HCT116 (cell line): ENCODE data around the gene ZBED3. TPM values are rescaled to one million over a fixed set of nuclear protein-coding genes. Genes with fewer than 3 reads are reported as not detected.

Experiments used
- ATAC-seq: fragments of 200-7000 bp; cut with Tn5 transposase; 2 replicates; pipeline ENCODE4 v1.9.1; 2020; ENCODE audit warnings: mild to moderate bottlenecking, moderate library complexity
- BruUV-seq: library from RNA; stranded (reverse); fragments of 400-500 nt; replicated peaks from 2 replicates; lab custom pipeline; 2021; lab: Mats Ljungman, UMichigan
- CTCF ChIA-PET: fragments of 300-600 bp; sonication (Branson Sonifier 250); formaldehyde crosslinking; loops from one replicate; lab custom pipeline; 2021; ENCODE audit warnings: antibody characterized with exemption; lab: Charles Lee
- POLR2A ChIA-PET: fragments of 300-600, 350-600 bp; sonication (Branson Sonifier 250); formaldehyde crosslinking; loops from one replicate; lab custom pipeline; 2021; ENCODE audit warnings: antibody characterized with exemption; lab: Charles Lee
- RAD21 ChIA-PET, 2 experiments: fragments of 300-600 bp; sonication (Branson Sonifier 250); formaldehyde crosslinking; loops; one replicate each; lab custom pipeline; 2023; ENCODE audit warnings: low total read pairs in 2 of 2; ENCODE audit not compliant: uncharacterized antibody in 2 of 2, unreplicated experiment in 2 of 2, low non-redundant PET in 1 of 2; lab: Charles Lee
- DNase-seq: peaks from one replicate; pipeline ENCODE4 v3.0.0-alpha.2; 2010; ENCODE audit warnings: low read depth, low spot score
- H2AFZ ChIP-seq: fragments of 200-600 bp; shearing (Covaris generic), sonication (generic); 2 replicates; pipeline ENCODE4 v1.6.1; 2017; ENCODE audit warnings: low read depth, mixed run types, mixed read lengths, antibody characterized with exemption, low read length; ENCODE audit not compliant: poor library complexity, severe bottlenecking
- H3K27ac ChIP-seq: 2 replicates; pipeline ENCODE4 v1.5.1; 2012; ENCODE audit warnings: low read depth, low read length
- H3K27me3 ChIP-seq: fragments of 200-600 bp; sonication (generic); 2 replicates; pipeline ENCODE4 v1.6.1; 2016; ENCODE audit warnings: mixed run types, low read length, mixed read lengths; ENCODE audit not compliant: insufficient read depth
- H3K36me3 ChIP-seq, 2 experiments: fragments of 200-500 bp in 1 of 2; fragments of 200-600 bp in 1 of 2; sonication (Bioruptor generic) in 1 of 2; sonication (generic) in 1 of 2; 2 replicates each; pipeline versions ENCODE4 v1.5.1 to v1.6.1; 2014 to 2016; ENCODE audit warnings: low read length in 2 of 2, inconsistent platforms in 1 of 2, mixed read lengths in 1 of 2, mixed run types in 1 of 2; ENCODE audit not compliant: insufficient read depth in 2 of 2, control insufficient read depth in 1 of 2
- H3K4me1 ChIP-seq, 2 experiments: fragments of 200-600 bp in 1 of 2; sonication (generic) in 1 of 2; 2 replicates each; pipeline versions ENCODE4 v1.5.1 to v1.6.1; 2012 to 2017; ENCODE audit warnings: low read length in 2 of 2, inconsistent platforms in 1 of 2, mild to moderate bottlenecking in 1 of 2, mixed read lengths in 1 of 2, mixed run types in 1 of 2, moderate library complexity in 1 of 2; ENCODE audit not compliant: insufficient read depth in 2 of 2, control insufficient read depth in 1 of 2
- H3K4me2 ChIP-seq: fragments of 200-600 bp; sonication (generic); 2 replicates; pipeline ENCODE4 v1.6.1; 2017; ENCODE audit warnings: mixed run types, low read length, mixed read lengths
- H3K4me3 ChIP-seq, 2 experiments: fragments of 200-600 bp in 1 of 2; sonication (generic) in 1 of 2; replicated peaks in 1 of 2; 2 replicates each; pipeline ENCODE4 v1.5.1; 2011 to 2016; ENCODE audit warnings: low read length in 2 of 2, control low read depth in 1 of 2, low read depth in 1 of 2, mild to moderate bottlenecking in 1 of 2, mixed read lengths in 1 of 2, mixed run types in 1 of 2
- H3K79me2 ChIP-seq: fragments of 200-600 bp; sonication (generic); 2 replicates; pipeline ENCODE4 v1.6.1; 2017; ENCODE audit warnings: mild to moderate bottlenecking, mixed run types, low read length, moderate library complexity, mixed read lengths; ENCODE audit not compliant: insufficient read depth
- H3K9ac ChIP-seq: fragments of 200-600 bp; sonication (generic); 2 replicates; pipeline ENCODE4 v1.6.1; 2016; ENCODE audit warnings: low read length, mixed read lengths
- H3K9me2 ChIP-seq: fragments of 200-600 bp; sonication (generic), shearing (Covaris generic); 2 replicates; pipeline ENCODE4 v1.6.1; 2017; ENCODE audit warnings: mixed run types, mild to moderate bottlenecking, moderate library complexity; ENCODE audit not compliant: insufficient read depth
- H3K9me3 ChIP-seq, 2 experiments: fragments of 200-500 bp in 1 of 2; fragments of 200-600 bp in 1 of 2; sonication (Bioruptor generic) in 1 of 2; sonication (generic) in 1 of 2; 2 replicates each; pipeline ENCODE4 v1.6.1; 2014 to 2017; ENCODE audit warnings: low read length in 2 of 2, mixed read lengths in 2 of 2, inconsistent platforms in 1 of 2, low read depth in 1 of 2, mild to moderate bottlenecking in 1 of 2, mixed run types in 1 of 2, moderate library complexity in 1 of 2; ENCODE audit not compliant: control insufficient read depth in 1 of 2, insufficient read depth in 1 of 2
- H4K20me1 ChIP-seq: fragments of 200-600 bp; sonication (generic), shearing (Covaris generic); 2 replicates; pipeline ENCODE4 v1.6.1; 2017; ENCODE audit warnings: mixed run types, mild to moderate bottlenecking, moderate library complexity; ENCODE audit not compliant: insufficient read depth
- CBX3 ChIP-seq: IDR thresholded peaks from 2 replicates; pipeline ENCODE4 v1.6.1; 2012; ENCODE audit warnings: low read depth
- CEBPB ChIP-seq: IDR thresholded peaks from 2 replicates; pipeline ENCODE4 v1.6.1; 2012; ENCODE audit warnings: low read depth
- EGR1 ChIP-seq: IDR thresholded peaks from 2 replicates; pipeline ENCODE4 v1.6.1; 2012; ENCODE audit warnings: low read depth
- EZH2phosphoT487 ChIP-seq: fragments of 200-600 bp; IDR thresholded peaks from 2 replicates; pipeline ENCODE4 v1.6.1; 2018; ENCODE audit warnings: antibody characterized with exemption, borderline replicate concordance
- FOSL1 ChIP-seq: IDR thresholded peaks from 2 replicates; pipeline ENCODE4 v1.6.1; 2012; ENCODE audit warnings: low read depth
- JUND ChIP-seq: IDR thresholded peaks from 2 replicates; pipeline ENCODE4 v1.6.1; 2012
- POLR2A ChIP-seq: IDR thresholded peaks from 2 replicates; pipeline ENCODE4 v1.7.0; 2011; ENCODE audit warnings: borderline replicate concordance; ENCODE audit not compliant: insufficient read depth, insufficient read length; ENCODE audit errors: extremely low read depth
- RAD21 ChIP-seq: IDR thresholded peaks from 2 replicates; pipeline ENCODE4 v1.6.1; 2012; ENCODE audit warnings: low read depth, mild to moderate bottlenecking
- SIN3A ChIP-seq: IDR thresholded peaks from 2 replicates; pipeline ENCODE4 v1.6.1; 2012; ENCODE audit warnings: low read depth
- SP1 ChIP-seq: IDR thresholded peaks from 2 replicates; pipeline ENCODE4 v1.6.1; 2012; ENCODE audit warnings: low read depth
- SRF ChIP-seq: IDR thresholded peaks from 2 replicates; pipeline ENCODE4 v1.6.1; 2012; ENCODE audit warnings: low read depth
- TCF7L2 ChIP-seq: IDR thresholded peaks from 2 replicates; pipeline ENCODE4 v1.7.0; 2011; ENCODE audit warnings: borderline replicate concordance, inconsistent platforms; ENCODE audit not compliant: insufficient read depth, insufficient read length; ENCODE audit errors: extremely low read depth
- YY1 ChIP-seq: IDR thresholded peaks from 2 replicates; pipeline ENCODE4 v1.6.1; 2011; ENCODE audit warnings: low read length, low read depth, moderate library complexity, mild to moderate bottlenecking; ENCODE audit not compliant: insufficient replicate concordance; ENCODE audit errors: extremely low read depth
- ZFX ChIP-seq: fragments of 450-650 bp; IDR thresholded peaks from 2 replicates; pipeline ENCODE4 v1.6.1; 2017
- ZNF274 ChIP-seq: fragments of 200-500 bp; sonication (Bioruptor generic); IDR thresholded peaks from 2 replicates; pipeline ENCODE4 v1.6.1; 2014; ENCODE audit warnings: mild to moderate bottlenecking, low read depth, low read length, inconsistent platforms
- intact Hi-C: fragments of 100-400 bp; cut with micrococcal nuclease; formaldehyde crosslinking; loops from 2 replicates; pipeline ENCODE4 v1.10.0; 2022
- total RNA-seq: library from RNA; stranded (reverse); gene quantifications from one replicate; pipeline ENCODE4 v1.2.1, GENCODE V29; 2021; ENCODE audit not compliant: unreplicated experiment
- TF ChIP-seq, protein P1 (sequence below): IDR thresholded peaks from 2 replicates; pipeline ENCODE4 v1.6.1; 2012; ENCODE audit warnings: low read depth
- TF ChIP-seq, protein P2 (sequence below): IDR thresholded peaks from 2 replicates; pipeline ENCODE4 v1.6.1; 2011; ENCODE audit warnings: mild to moderate bottlenecking, low read length, moderate library complexity; ENCODE audit not compliant: insufficient replicate concordance; ENCODE audit errors: extremely low read depth
- TF ChIP-seq, protein P3 (sequence below): IDR thresholded peaks from 2 replicates; pipeline ENCODE4 v1.6.1; 2012
- TF ChIP-seq, protein P4 (sequence below): IDR thresholded peaks from 2 replicates; pipeline ENCODE4 v1.6.1; 2012

The ZBED3 gene
- total RNA-seq, 1 experiment from 2014 or later, result 12.7 TPM

DNA sequence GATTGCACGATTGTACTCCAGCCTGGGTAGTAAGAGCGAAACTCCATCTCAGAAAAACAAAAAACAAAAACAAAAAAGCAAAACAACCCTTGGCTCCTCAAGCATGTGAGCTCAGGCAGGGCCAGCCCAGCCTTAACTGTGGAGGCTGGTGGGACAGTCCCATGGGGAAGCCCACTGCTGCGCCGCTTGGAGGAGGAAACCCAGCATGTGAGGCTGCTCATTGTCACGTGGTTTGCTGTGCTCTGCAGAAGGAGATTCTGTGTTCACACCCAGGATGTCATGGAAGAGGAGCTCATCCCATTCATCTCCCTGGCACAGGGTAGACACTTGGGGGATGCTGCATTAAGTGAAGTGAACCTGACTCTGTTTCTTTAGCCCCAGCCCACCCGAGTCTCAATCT lies 4.0 kb downstream of the ZBED3 start:
- Histone ChIP-seq H4K20me1 (no peaks in the 10 kb centered on the region), H3K27me3 (no peaks in the 10 kb centered on the region), H3K9me3 (no peaks in the 10 kb centered on the region), H3K9me2 (no peaks in the 10 kb centered on the region), H3K4me1 (peaks cover 6 to 16% of the 10 kb centered on the region in 2 experiments; a peak in 2 of 4 replicates), H2AFZ (no peak overlapping the region), H3K9ac (no peak overlapping the region), H3K27ac (no peak overlapping the region), H3K4me3 (no peak overlapping the region), H3K79me2 (peaks cover 8% of the 10 kb centered on the region; the same call in 1 of the 2 replicates), H3K4me2 (no peak overlapping the region), H3K36me3 (no peaks in the 10 kb centered on the region)
- intact Hi-C loops, result no loop called here
- TF ChIP-seq FOSL1 (no peak), CBX3 (no peak), POLR2A (no peak), EZH2phosphoT487 (no peak), SP1 (no peak), ZNF274 (no peak), SIN3A (no peak), ZFX (no peak), EGR1 (no peak), TCF7L2 (no peak), YY1 (no peak), JUND (no peak), SRF (no peak), RAD21 (no peak), CEBPB (no peak)
- TF ChIP-seq, protein P1, sequence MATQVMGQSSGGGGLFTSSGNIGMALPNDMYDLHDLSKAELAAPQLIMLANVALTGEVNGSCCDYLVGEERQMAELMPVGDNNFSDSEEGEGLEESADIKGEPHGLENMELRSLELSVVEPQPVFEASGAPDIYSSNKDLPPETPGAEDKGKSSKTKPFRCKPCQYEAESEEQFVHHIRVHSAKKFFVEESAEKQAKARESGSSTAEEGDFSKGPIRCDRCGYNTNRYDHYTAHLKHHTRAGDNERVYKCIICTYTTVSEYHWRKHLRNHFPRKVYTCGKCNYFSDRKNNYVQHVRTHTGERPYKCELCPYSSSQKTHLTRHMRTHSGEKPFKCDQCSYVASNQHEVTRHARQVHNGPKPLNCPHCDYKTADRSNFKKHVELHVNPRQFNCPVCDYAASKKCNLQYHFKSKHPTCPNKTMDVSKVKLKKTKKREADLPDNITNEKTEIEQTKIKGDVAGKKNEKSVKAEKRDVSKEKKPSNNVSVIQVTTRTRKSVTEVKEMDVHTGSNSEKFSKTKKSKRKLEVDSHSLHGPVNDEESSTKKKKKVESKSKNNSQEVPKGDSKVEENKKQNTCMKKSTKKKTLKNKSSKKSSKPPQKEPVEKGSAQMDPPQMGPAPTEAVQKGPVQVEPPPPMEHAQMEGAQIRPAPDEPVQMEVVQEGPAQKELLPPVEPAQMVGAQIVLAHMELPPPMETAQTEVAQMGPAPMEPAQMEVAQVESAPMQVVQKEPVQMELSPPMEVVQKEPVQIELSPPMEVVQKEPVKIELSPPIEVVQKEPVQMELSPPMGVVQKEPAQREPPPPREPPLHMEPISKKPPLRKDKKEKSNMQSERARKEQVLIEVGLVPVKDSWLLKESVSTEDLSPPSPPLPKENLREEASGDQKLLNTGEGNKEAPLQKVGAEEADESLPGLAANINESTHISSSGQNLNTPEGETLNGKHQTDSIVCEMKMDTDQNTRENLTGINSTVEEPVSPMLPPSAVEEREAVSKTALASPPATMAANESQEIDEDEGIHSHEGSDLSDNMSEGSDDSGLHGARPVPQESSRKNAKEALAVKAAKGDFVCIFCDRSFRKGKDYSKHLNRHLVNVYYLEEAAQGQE, result no peak
- TF ChIP-seq, protein P2, sequence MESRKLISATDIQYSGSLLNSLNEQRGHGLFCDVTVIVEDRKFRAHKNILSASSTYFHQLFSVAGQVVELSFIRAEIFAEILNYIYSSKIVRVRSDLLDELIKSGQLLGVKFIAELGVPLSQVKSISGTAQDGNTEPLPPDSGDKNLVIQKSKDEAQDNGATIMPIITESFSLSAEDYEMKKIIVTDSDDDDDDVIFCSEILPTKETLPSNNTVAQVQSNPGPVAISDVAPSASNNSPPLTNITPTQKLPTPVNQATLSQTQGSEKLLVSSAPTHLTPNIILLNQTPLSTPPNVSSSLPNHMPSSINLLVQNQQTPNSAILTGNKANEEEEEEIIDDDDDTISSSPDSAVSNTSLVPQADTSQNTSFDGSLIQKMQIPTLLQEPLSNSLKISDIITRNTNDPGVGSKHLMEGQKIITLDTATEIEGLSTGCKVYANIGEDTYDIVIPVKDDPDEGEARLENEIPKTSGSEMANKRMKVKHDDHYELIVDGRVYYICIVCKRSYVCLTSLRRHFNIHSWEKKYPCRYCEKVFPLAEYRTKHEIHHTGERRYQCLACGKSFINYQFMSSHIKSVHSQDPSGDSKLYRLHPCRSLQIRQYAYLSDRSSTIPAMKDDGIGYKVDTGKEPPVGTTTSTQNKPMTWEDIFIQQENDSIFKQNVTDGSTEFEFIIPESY, result no peak
- TF ChIP-seq, protein P3, sequence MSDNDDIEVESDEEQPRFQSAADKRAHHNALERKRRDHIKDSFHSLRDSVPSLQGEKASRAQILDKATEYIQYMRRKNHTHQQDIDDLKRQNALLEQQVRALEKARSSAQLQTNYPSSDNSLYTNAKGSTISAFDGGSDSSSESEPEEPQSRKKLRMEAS, result no peak
- TF ChIP-seq, protein P4, sequence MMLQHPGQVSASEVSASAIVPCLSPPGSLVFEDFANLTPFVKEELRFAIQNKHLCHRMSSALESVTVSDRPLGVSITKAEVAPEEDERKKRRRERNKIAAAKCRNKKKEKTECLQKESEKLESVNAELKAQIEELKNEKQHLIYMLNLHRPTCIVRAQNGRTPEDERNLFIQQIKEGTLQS, result no peak
- no TSS peak for BruUV-seq
- POLR2A ChIA-PET, result no interaction called here
- ATAC-seq, result no peak
- CTCF ChIA-PET, result no interaction called here
- DNase-seq, result no peak
- RAD21 ChIA-PET, result no interaction called here
